ENCODE data around the gene BUB1. TPM values are rescaled to one million over a fixed set of nuclear protein-coding genes. Genes with fewer than 3 reads are reported as not detected.

Gene BUB1
- total and polyA plus RNA-seq, 2 of the 8 experiments (the other 6 are each of a cell fraction or from before 2014, with no cell fraction given), result 48.4 to 113 TPM

DNA sequence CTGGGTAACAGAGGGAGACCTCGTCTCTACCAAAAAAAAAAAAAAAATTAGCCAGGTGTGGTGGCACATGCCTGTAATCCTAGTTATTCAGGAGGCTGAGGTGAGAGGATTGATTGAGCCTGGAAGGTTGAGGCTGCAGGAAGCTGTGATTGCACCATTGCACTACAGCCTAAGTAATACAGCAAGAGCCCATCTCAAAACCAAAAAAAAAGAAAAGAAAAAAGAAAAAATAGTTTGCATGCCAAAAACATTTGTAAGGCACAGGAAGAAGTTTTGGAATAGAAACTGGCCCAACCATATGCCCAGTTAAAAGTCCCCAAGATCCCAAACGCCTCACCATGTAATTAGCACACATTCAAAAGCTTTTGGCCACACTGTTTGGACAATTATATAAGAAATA lies 41.1 kb upstream of the BUB1 start:
- Histone ChIP-seq H2BK12ac (ENCODE audit: low read depth, low read length) (no peak overlapping the region), H2BK20ac (ENCODE audit: low read length) (no peak overlapping the region), H4K8ac (ENCODE audit: extremely low read depth, insufficient read depth, low read length) (no peak overlapping the region), H3K4me2 (ENCODE audit: insufficient read depth in 1 of 2, low read depth in 2 of 2, low read length in 2 of 2) (no peak overlapping the region), H3K27ac (ENCODE audit: low read depth, low read length) (no peak overlapping the region), H3K9ac (replicated peaks in 1 of 4; ENCODE audit: extremely low read depth in 1 of 4, low read depth in 3 of 4, low read length in 3 of 4) (no peak overlapping the region), H3K14ac (ENCODE audit: insufficient read length) (no peak overlapping the region), H3K23me2 (ENCODE audit: low read depth, low read length) (no peaks in the 10 kb centered on the region), H3K79me1 (ENCODE audit: low read depth, low read length) (no peaks in the 10 kb centered on the region), H2AK5ac (ENCODE audit: low read depth, low read length) (no peak overlapping the region), H2AFZ (ENCODE audit: low read length) (no peak overlapping the region), H3K36me3 (ENCODE audit: control insufficient read depth in 2 of 4, insufficient read depth in 4 of 4, low read length in 3 of 4) (no peaks in the 10 kb centered on the region), H3K4ac (replicated peaks; ENCODE audit: insufficient read length, low read depth, low read length) (no peak overlapping the region), H2BK120ac (replicated peaks; ENCODE audit: low read depth, low read length) (no peak overlapping the region), H3K79me2 (ENCODE audit: control insufficient read depth in 1 of 2, insufficient read depth in 2 of 2, low read length in 2 of 2) (no peaks in the 10 kb centered on the region), H3K9me3 (ENCODE audit: insufficient read depth in 2 of 2, low read depth in 1 of 2, low read length in 1 of 2) (no peaks in the 10 kb centered on the region), H3K4me1 (replicated peaks in 1 of 4; ENCODE audit: control insufficient read depth in 3 of 4, insufficient read depth in 4 of 4, low read length in 3 of 4) (no peaks in the 10 kb centered on the region), H2BK15ac (ENCODE audit: low read length) (no peak overlapping the region), H3K56ac (replicated peaks; ENCODE audit: insufficient read length, low read depth, low read length) (no peak overlapping the region), H3K27me3 (replicated peaks in 1 of 4; ENCODE audit: control insufficient read depth in 3 of 4, extremely low read depth in 1 of 4, insufficient read depth in 3 of 4, low read length in 3 of 4) (no peaks in the 10 kb centered on the region), H3K23ac (ENCODE audit: insufficient read length) (no peak overlapping the region), H4K5ac (ENCODE audit: insufficient read length, low read depth, low read length) (no peak overlapping the region), H2BK5ac (ENCODE audit: low read depth, low read length) (no peak overlapping the region), H4K91ac (replicated peaks; ENCODE audit: insufficient read length, low read length) (no peak overlapping the region), H4K20me1 (replicated peaks in 1 of 2; ENCODE audit: control insufficient read depth in 1 of 2, insufficient read depth in 2 of 2, low read length in 2 of 2) (no peaks in the 10 kb centered on the region), H3K18ac (ENCODE audit: extremely low read depth, low read length) (no peak overlapping the region), H3K4me3 (ENCODE audit: extremely low read depth in 1 of 4, insufficient read depth in 2 of 4, low read depth in 3 of 4, low read length in 4 of 4) (no peak overlapping the region)
- FAIRE-seq (no peak), DNase-seq (ENCODE audit: low read depth in 1 of 2, low spot score in 2 of 2) (no peak)
- WGBS, 2 experiments (ENCODE audit: extremely low coverage in 1 of 2, insufficient coverage in 1 of 2, insufficient read length in 1 of 2, insufficient replicate concordance in 2 of 2, low coverage in 1 of 2, low lambda C conversion rate in 2 of 2, missing lambda C conversion rate in 1 of 2), result 89% methylated on average over 2 of the region's 2 CpGs; no CpG with 5 or more reads in 1 of the 2 experiments
- TF ChIP-seq BCL11A (IDR thresholded peaks at IDR 0.05; ENCODE audit: low read depth in 2 of 2, low read length in 2 of 2) (no peak), SUZ12 (IDR thresholded peaks at IDR 0.05; ENCODE audit: low read length) (no peak), POLR2AphosphoS5 (IDR thresholded peaks at IDR 0.05; ENCODE audit: low read depth, low read length) (no peak), RXRA (IDR thresholded peaks at IDR 0.05; ENCODE audit: insufficient read depth, low read depth, low read length) (no peak), TBP (IDR thresholded peaks at IDR 0.05; ENCODE audit: low read depth, low read length) (no peak), HDAC2 (IDR thresholded peaks at IDR 0.05; ENCODE audit: borderline replicate concordance in 1 of 2, low read depth in 2 of 2, low read length in 2 of 2) (no peak), JUND (IDR thresholded peaks at IDR 0.05; ENCODE audit: low read length) (no peak), MAFK (IDR thresholded peaks at IDR 0.05; ENCODE audit: low read depth, low read length) (no peak)
- TF ChIP-seq, protein P1, sequence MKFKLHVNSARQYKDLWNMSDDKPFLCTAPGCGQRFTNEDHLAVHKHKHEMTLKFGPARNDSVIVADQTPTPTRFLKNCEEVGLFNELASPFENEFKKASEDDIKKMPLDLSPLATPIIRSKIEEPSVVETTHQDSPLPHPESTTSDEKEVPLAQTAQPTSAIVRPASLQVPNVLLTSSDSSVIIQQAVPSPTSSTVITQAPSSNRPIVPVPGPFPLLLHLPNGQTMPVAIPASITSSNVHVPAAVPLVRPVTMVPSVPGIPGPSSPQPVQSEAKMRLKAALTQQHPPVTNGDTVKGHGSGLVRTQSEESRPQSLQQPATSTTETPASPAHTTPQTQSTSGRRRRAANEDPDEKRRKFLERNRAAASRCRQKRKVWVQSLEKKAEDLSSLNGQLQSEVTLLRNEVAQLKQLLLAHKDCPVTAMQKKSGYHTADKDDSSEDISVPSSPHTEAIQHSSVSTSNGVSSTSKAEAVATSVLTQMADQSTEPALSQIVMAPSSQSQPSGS (IDR thresholded peaks at IDR 0.05; ENCODE audit: low read length), result no peak
- ChIA-PET POLR2A (ENCODE audit: partially characterized antibody) (interaction anchor here (1.1 to 1.7 kb wide), 3 partner anchors 8 to 31 kb away, joined by 3 to 4 read pairs (median 3); no protein-coding TSS in a partner anchor), CTCF (ENCODE audit: partially characterized antibody) (interaction anchor here (1.0 to 1.3 kb wide), 4 partner anchors 8 to 157 kb away, joined by 3 read pairs; no protein-coding TSS in a partner anchor)
